HepG2 (cell line): ENCODE data around the gene CASZ1. TPM values are rescaled to one million over a fixed set of nuclear protein-coding genes. Genes with fewer than 3 reads are reported as not detected.
A peak's percentile ranks its signal among the peaks of the same experiment; 100 is the strongest.

Experiments used
- ATF3 ChIP-seq: sonication (generic); formaldehyde crosslinking; IDR thresholded peaks from 2 replicates; pipeline ENCODE4 v1.4.0; 2020; ENCODE audit warnings: missing genetic modification reagents
- FOXO1 ChIP-seq: sonication (generic); formaldehyde crosslinking; IDR thresholded peaks from 2 replicates; pipeline ENCODE4 v1.4.0; 2020; ENCODE audit warnings: missing genetic modification reagents
- GFI1 ChIP-seq: sonication (generic); formaldehyde crosslinking; IDR thresholded peaks from 2 replicates; pipeline ENCODE4 v1.5.0; 2020; ENCODE audit warnings: missing genetic modification reagents, mild to moderate bottlenecking, borderline replicate concordance
- IKZF5 ChIP-seq: IDR thresholded peaks from 2 replicates; pipeline ENCODE4 v1.6.1; 2018; ENCODE audit warnings: missing genetic modification reagents, mild to moderate bottlenecking, missing compliant biosample characterization
- ISX ChIP-seq: sonication (generic); formaldehyde crosslinking; conservative IDR thresholded peaks from 2 replicates; pipeline ENCODE4 v1.5.0; 2020; ENCODE audit warnings: missing genetic modification reagents
- PCBP1 ChIP-seq: fragments of 200-400 bp; formaldehyde crosslinking; IDR thresholded peaks from 2 replicates; pipeline ENCODE4 v1.6.1; 2017; ENCODE audit warnings: mild to moderate bottlenecking, low read depth, low read length, borderline replicate concordance
- PTBP1 ChIP-seq: fragments of 200-400 bp; formaldehyde crosslinking; IDR thresholded peaks from 2 replicates; pipeline ENCODE4 v1.6.1; 2018; ENCODE audit warnings: low read length, low read depth; ENCODE audit not compliant: poor library complexity, severe bottlenecking
- THAP9 ChIP-seq: sonication (generic); formaldehyde crosslinking; IDR thresholded peaks from 2 replicates; pipeline ENCODE4; 2020; ENCODE audit warnings: missing genetic modification reagents, mild to moderate bottlenecking, borderline replicate concordance
- ZFP36L1 ChIP-seq: sonication (generic); formaldehyde crosslinking; IDR thresholded peaks from 2 replicates; pipeline ENCODE4 v1.8.0; 2022; ENCODE audit warnings: mild to moderate bottlenecking, missing genetic modification reagents, moderate library complexity
- ZFX ChIP-seq: sonication (generic); formaldehyde crosslinking; IDR thresholded peaks from 2 replicates; pipeline ENCODE4 v1.4.0; 2020; ENCODE audit warnings: mild to moderate bottlenecking, low read depth, missing genetic modification reagents, moderate library complexity
- ZNF136 ChIP-seq: sonication (generic); formaldehyde crosslinking; IDR thresholded peaks from 2 replicates; pipeline ENCODE4 v1.8.1; 2022; ENCODE audit warnings: low read depth, mild to moderate bottlenecking, moderate library complexity, missing genetic modification reagents
- ZNF441 ChIP-seq: sonication (generic); formaldehyde crosslinking; IDR thresholded peaks from 2 replicates; pipeline ENCODE4 v1.7.0; 2021; ENCODE audit warnings: missing genetic modification reagents, borderline replicate concordance
- ZNF816 ChIP-seq: sonication (generic); formaldehyde crosslinking; IDR thresholded peaks from 2 replicates; pipeline ENCODE4 v1.8.0; 2022; ENCODE audit warnings: missing genetic modification reagents, mild to moderate bottlenecking, borderline replicate concordance
- polyA plus RNA-seq, 8 experiments: library from polyadenylated mRNA; depleted of rRNA in 3 of 8; stranded (reverse) in 7 of 8; unstranded in 1 of 8; fragments of >200 nt; fragmentation: Illumina TruSeq in 4 of 8; extraction: Trizol in 4 of 8; gene quantifications; 2 replicates each; pipeline versions ENCODE4 v1.2.1 to v1.2.3, GENCODE V29; 2011 to 2016; ENCODE audit warnings: low read depth in 4 of 8, missing spikeins in 1 of 8, mixed read lengths in 1 of 8; ENCODE audit not compliant: insufficient read depth in 1 of 8
- total RNA-seq, 5 experiments: library from RNA; depleted of rRNA; stranded (reverse); fragments of >200 nt; fragmentation: Illumina TruSeq; extraction: Trizol; gene quantifications; 2 replicates each; pipeline ENCODE4 v1.2.3, GENCODE V29; 2016; ENCODE audit warnings: low read depth in 1 of 5

The CASZ1 gene
- total and polyA plus RNA-seq, 2 of the 13 experiments (the other 11 are each of a cell fraction or from before 2014, with no cell fraction given) = 1.9 to 3.7 TPM

- TF ChIP-seq ATF3 (CRISPR knock-in tag) = no peak
- TF ChIP-seq PTBP1 = no peak
- TF ChIP-seq FOXO1 (CRISPR knock-in tag) = no peak
- TF ChIP-seq PCBP1 = no peak
- TF ChIP-seq ZFP36L1 (CRISPR knock-in tag) = no peak
- no peak for TF ChIP-seq ZNF136
- no peak for TF ChIP-seq GFI1 (CRISPR knock-in tag)
- TF ChIP-seq ZNF816 (CRISPR knock-in tag) = no peak
- TF ChIP-seq ZFX (CRISPR knock-in tag) = peak; percentile 78
- no peak for TF ChIP-seq ISX (CRISPR knock-in tag)
- no peak for TF ChIP-seq ZNF441
- no peak for TF ChIP-seq THAP9 (CRISPR knock-in tag)
- TF ChIP-seq IKZF5 (CRISPR knock-in tag) = no peak
- TF ChIP-seq, all 625 proteins: peak for 39
Measured at GRCh38 chr1:10677491-10678391, 118.7 kb downstream of the CASZ1 start (continued).
